22Rv1 (cell line): Measurements from ENCODE around the gene CTNNA1.

Source experiments
- H3K27ac ChIP-seq: fragments of 450-650 bp; 2 replicates; pipeline ENCODE4 v1.5.1; 2017
- CTCF ChIP-seq: fragments of 450-650 bp; IDR thresholded peaks from 2 replicates; pipeline ENCODE4 v1.5.1; 2017; ENCODE audit warnings: mild to moderate bottlenecking
- ZFX ChIP-seq: fragments of 450-650 bp; IDR thresholded peaks from 2 replicates; pipeline ENCODE4 v1.6.1; 2017; ENCODE audit warnings: antibody characterized with exemption, borderline replicate concordance

The CTNNA1 gene

GRCh38 chr5:138837160-138837559 lies 83.9 kb downstream of the CTNNA1 start:
- TF ChIP-seq CTCF (no peak), ZFX (no peak)

GRCh38 chr5:138840103-138840502 lies 86.9 kb downstream of the CTNNA1 start:
- H3K27ac ChIP-seq: no peak overlapping the region
- TF ChIP-seq ZFX (no peak), CTCF (no peak)

More at GRCh38 chr5:138837160-138837559, 83.9 kb downstream of the CTNNA1 start:
- H3K27ac ChIP-seq: no peak overlapping the region

- TF ChIP-seq CTCF (no peak), ZFX (no peak)
These were observed 88.3 kb downstream of the CTNNA1 start for GRCh38 chr5:138841531-138841930.

GRCh38 chr5:138843316-138844124 lies 90.3 kb downstream of the CTNNA1 start:
- TF ChIP-seq CTCF (no peak), ZFX (no peak)
- no peak overlapping the region for H3K27ac ChIP-seq

More at GRCh38 chr5:138841531-138841930, 88.3 kb downstream of the CTNNA1 start:
- H3K27ac ChIP-seq: no peak overlapping the region

GRCh38 chr5:138844125-138844461 lies 90.9 kb downstream of the CTNNA1 start:
- no peak overlapping the region for H3K27ac ChIP-seq
- no peak for TF ChIP-seq ZFX
- TF ChIP-seq CTCF: no peak

GRCh38 chr5:138844812-138845513 lies 91.7 kb downstream of the CTNNA1 start:
- no peak overlapping the region for H3K27ac ChIP-seq
- no peak for TF ChIP-seq CTCF
- TF ChIP-seq ZFX: no peak

GRCh38 chr5:138849439-138849838 lies 96.2 kb downstream of the CTNNA1 start:
- TF ChIP-seq CTCF: no peak
- TF ChIP-seq ZFX: no peak
- peak overlapping the region; percentile 8; the same call in 1 of the 2 replicates for H3K27ac ChIP-seq
